ENCODE measurements around the gene EEF2K.
"Not testable (repeated sequence)": the region's sequence is repeated elsewhere in the genome, so short reads cannot be mapped to it uniquely, and the experiment has no call there.

Gene EEF2K

DNA sequence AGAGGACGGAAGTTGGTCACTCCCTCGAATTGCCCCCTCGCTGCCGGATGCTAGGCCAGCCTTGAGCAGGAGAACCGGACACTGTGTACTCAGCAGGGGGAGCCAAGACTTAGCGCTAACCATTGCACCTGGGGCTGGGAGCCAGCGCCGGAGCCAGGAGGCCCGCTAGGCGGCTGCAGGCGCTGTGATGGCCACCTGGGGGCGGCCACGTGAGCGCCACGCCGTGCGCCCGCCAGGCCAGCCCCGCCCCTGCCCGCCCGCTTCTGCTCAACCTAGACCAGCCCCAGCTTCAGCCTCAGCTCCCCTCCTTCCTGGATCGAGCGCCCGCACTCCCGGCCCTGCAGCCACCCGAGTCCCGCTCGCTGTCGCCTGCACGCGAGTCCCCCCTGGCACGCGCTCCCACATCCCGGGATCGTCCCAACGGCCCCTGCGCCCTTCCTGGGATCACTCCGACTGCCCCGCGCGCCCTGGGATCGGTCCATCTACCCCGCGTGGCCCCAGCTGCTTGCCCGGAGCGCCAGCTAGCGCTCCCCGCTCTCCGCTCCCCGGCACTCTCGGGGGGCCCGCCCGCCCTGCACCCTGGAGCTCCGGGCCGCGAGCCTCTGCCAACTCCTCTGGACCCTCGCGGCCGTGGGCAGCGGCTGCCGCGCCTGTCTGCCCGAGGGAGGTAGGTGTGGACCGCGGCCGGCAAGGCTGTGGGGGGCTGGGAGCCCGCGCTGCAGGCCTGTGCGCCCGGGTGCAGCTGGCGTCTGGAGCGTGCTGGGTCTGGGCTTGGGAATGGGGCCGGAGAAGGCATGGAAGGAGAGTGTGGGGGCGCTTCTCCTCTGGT is at the start of gene EEF2K:
EEF2K (plus strand) TSS at position 266 of the 829 bp plus-strand sequence. CDS start 19,452 bp downstream, outside the sequence.
- peak; percentile 82 for DNase-seq

DNA sequence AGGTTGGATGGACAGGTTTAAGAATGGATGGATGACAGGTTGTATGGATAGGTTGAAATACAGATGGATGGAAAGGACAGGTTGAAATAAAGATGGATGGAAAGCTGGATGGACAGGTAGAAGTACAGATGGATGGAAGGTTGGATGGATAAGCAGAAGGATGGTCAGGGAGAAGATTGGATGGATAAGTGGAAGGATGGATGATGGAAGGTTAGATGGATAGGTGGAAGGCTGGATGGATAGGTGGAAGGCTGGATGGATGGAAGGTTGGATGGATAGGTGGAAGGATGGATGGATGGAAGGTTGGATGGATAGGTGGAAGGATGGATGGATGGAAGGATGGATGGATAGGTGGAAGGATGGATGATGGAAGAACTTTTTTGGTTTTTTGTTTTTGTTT is 44.7 kb upstream of the EEF2K start:
- no peak for DNase-seq

DNA sequence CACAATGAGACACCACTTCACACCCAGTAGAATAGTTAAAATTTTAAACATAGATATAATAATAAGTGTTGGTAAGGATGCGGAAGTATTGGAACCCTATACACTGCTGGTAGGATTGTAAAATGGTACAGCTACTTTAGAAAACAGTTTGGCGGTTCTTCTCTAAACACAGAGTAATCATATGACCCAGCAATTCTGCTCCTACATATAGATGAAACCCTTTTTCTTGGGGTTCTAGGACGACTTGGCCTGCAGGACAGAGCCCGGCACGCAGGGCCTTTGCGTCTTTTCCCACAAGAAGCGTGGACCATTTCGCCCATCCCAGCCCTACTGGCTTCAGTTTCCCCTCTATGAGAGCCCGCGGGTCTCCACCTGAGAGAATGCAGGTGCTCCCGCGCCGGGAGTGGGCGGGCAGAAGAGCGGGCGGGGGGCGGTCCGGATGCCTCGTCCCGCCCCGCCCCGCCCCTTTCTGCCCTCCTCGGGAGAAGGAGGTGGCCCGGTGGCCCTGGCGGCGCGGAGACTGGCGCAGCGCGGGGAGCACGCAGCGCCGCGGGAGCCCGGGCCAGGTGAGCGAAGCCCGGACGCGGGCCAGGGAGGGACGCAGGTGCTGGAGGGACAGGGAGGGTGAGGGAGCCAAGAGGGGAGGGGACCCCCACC is 44.0 kb upstream of the EEF2K start, which contains the start of gene SDR42E2:
SDR42E2 (plus strand) TSS at position 508 of the 657 bp plus-strand sequence. CDS start 3,077 bp downstream, outside the sequence.
- DNase-seq = peak; percentile 28

DNA sequence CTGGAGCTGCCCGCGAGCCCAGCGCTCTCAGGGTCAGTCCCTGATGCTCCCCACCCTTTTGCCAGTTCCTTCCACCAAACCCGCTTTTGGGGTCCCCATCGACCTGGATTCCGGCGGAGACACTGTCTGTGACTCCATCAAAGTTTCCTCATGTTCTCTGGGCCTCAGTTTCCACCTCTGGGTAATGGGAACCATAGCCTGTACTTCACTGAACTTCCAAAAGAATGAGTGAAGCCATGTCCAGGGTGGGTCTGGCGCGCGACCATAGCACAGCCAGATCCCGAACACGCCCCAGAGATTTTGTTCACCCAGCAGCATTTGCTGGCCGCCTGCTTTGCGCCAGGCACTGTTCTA is 43.4 kb upstream of the EEF2K start:
- DNase-seq = no peak

DNA sequence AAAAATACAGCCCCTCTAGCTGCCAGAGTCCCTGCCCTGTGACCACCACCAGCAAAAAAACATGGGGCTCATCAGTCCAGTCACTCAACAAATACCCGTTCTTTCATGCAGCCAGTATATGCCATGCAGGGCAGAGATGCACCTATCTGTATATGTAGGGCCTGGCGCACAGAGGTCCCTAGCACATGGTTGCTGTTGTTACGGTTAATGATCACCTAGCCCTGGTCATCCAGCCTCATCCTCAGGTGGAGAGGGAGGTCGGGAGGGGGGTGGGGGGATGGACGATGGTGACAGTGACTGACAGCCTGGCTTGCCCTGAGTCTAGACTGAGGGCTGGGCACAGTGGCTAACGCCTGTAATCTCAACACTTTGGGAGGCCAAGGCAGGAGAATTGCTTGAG is 42.3 kb upstream of the EEF2K start:
- no peak for DNase-seq

DNA sequence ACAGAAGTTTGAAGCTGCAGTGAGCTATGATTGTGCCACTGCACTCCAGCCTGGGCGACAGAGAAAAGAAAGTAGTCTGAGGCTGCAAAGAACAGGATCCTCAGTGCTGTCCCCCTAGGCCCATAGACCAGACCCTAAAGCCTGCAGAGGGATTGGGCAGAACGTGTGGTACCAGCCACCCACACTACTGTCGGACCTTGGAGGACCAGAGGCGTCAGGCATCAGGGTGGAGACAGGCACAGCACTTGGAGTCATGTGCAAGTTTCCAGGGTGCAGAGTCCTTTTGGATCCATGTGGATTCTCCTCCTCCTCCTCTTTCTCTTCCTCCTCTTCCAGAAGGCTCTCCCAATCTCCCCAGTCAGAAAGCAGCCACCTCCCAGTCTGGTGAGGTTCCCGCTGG is 41.6 kb upstream of the EEF2K start:
- DNase-seq = no peak

DNA sequence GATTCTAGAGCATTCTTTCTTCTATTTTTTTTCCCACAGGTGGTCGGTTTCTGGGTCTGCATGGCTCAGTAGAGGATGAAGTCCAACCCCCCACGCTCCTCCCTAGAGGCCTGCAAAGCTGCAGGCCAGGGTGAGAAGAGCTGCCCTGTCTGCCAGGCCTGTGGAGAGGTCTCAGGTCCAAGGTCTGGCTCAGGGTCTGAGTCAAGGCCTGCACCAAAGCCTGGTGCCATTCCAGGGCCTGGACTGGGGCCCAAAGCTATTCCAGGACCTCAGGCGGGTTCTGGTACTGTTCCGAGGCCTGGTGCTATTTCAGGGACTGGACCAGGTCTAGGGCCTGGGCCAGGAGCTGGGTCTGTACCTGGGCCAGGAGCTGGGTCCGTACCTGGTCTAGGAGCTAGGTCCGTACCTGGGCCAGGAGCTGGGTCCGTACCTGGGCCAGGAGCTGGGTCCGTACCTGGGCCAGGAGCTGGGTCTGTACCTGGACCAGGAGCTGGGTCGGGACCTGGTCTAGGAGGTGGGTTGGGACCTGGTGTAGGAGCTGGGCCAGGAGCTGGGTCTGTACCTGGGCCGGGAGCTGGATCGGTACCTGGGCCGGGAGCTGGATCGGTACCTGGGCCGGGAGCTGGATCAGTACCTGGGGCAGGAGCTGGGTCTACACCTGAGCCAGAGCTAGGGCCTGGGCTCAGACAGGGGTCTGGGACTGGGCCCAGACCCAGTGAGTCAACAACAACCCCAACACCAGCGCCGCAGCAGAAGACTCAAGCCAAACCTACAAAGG is 40.4 kb upstream of the EEF2K start:
- no peak for DNase-seq

DNA sequence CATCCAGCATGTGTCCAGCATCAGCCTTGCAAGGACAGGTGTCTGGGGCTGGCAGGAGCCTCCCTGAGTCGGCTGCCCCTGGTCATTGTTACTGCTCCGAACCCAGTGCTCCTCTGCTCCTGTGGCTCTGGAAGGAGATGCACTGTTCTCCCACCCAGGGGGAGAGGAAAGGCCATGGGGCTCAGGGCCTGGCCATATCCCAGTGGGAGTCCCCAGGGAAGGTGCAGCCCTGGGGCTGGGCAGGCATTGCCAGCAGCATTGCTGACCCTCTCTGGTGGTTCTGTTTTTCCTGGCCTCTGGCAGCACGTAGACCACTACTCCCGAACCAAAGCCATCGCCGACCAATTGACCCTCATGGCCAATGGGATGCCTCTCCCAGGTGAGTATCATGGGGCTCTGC is 34.1 kb upstream of the EEF2K start:
- DNase-seq = no peak

DNA sequence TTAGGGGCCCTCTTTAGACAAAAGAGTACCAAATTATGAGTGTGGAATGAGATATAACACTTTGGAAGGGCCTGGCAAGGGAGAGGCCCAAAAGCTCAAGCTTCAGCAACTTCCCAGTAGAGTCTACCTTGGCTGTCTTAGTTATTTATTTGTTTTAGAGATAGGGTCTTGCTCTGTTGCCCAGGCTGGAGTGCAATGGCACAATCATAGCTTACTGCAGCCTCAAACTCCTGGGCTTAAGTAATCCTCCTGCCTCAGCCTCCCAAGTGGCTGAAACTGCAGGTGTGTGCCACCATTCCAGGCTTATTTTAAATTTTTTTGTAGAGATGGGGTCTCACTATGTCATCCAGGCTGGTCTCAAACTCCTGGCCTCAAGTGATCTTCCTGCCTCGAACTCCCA is 33.4 kb upstream of the EEF2K start:
- DNase-seq = not testable (repeated sequence)

DNA sequence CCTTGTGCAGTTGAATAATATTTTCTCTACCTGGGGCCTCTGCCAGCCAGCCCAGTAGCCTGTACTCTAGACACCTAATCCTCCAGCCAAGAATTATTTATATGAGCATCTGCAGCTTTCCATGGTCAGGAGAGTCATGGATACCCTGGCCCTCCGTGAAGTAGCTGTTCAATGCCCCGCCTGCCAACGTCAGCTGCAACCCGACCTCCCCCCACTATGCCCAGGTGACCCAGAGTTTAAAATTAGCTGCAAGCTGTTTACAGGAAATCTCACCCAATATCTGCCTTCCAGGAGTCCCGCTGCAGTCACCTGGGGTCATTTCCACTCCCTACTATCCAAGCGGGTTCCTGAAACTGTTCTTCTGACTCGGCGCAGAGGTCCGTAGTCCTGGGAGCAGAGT is 31.4 kb upstream of the EEF2K start:
- no peak for DNase-seq

DNA sequence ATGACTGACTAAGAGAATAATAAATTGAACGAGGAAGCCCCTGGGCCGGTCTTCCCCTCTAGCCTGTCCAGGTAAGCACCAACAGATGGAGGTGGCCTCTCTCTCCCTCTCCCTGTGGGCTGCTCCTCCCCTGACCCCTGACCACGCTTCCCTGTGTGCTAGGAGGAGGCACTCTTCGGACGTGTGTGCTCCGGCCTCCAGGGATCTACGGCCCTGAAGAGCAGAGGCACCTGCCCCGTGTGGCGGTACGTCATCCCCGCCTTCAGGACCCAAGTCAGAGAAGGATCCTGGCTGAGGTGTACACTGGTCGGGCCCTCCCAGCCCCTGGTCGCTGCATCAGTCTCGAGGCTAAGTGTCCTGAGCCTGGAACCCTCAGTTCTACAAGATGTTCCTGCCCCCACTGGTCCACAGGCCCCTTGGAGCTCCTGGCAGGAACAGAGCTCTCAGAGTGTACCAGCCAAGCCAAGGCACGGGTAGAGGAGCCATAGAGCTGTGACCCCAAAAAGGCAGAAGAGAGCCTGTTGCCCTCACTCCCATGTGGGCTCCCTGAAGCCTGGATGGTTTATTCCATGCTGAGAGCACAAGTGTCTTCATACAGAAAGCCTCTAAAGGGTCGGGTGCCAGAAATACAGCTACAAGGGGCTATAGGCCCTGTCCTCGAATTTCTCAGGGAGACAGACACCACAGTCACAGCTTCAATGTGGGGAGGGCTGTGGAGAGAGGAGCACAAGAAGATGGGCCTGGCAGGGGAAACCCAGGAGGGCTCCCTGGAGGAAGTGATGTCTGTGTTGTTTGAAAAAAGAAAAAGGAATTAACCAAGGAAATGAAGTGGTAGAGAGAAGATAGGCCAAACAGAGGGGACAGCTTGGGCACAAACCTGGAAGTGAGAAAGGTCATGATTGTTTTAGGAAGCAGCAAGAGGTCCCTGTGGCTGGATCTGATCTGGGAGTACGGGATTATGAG is 27.8 kb upstream of the EEF2K start:
- DNase-seq = no peak

DNA sequence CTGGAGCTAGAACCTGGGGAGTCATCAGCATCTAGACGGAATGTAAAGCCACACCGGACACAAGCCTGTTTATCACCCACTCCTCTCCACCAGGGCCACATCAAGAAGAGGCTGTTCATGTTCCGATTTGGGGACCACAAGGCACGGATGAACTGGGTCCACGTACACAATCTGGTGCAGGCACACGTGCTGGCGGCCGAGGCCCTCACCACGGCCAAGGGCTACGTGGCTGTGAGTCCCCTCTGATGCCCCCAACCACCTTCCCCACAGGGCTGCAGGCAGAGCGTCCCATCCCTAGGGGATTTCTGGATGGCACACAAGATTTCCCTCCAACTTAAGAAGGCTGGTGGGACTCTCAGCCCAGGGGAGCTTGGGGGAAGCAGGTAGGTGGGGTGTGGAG is 24.7 kb upstream of the EEF2K start:
- DNase-seq = no peak

DNA sequence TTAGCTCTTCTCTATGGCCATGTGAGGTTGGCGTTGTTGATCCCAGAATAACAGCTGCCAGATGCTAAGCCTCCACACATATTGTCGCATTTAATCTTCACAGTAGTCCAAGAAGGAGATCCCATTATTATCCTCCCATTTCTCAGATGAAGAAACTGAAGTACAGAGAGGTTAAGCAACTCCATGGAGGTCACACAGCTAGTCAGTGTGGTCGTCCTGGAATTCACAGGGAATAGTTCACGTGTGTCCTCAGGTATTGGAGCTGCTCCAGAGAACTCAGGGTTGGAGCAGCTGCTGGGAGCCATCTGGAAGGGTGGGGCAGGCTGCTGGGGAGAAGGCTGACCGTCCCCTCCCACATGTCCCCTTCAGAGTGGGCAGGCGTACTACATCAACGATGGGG is 24.2 kb upstream of the EEF2K start:
- DNase-seq = no peak

DNA sequence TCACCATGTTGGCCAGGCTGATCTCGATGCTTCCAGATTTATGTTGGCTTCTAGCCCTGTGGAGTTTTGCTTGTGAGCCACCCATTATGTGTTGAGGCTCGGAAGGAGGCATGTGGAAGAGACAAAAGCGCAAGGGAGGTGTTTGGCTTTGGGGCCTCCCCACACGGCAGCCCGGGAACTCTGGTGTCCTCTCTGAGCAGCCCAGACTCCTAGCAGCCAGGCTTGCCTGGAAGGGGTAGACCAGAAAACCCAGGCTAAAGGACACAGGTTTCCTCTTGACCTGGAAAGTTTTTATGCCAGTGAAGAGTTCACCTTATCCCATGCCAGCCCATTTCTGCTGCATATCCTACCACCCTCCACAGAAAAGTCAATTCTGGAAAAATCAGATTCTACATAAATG is 22.7 kb upstream of the EEF2K start:
- DNase-seq = no peak

DNA sequence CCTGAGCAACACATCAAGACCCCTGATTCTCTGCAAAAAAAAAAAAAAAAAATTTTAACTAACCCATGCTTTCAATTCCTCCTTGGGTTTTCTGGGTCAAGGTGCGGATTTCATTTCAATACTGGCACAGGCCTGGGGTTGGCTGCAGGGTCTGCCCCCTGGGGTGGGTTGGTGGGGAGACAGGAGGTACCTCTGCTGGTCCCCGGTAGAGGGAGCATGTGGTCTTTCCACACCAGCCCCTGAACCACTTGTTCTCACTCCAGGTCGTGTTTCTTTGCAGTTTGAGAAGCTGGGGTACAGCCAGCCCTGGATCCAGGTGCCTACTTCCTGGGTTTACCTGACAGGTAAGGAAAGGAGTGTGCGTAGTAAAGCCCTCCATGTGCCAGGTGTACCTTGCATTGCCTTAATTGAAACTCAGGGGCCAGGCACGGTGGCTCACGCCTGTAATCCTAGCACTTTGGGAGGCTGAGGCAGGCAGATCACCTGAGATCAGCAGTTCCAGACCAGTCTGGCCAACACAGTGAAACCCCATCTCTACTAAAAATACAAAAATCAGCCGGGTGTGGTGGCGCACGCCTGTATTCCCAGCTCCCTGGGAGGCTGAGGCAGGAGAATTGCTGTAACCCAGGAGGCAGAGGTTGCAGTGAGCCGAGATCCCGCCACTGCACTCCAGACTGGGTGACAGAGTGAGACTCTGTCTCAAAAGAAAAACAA is 22.0 kb upstream of the EEF2K start:
- peak; percentile 30 for DNase-seq

DNA sequence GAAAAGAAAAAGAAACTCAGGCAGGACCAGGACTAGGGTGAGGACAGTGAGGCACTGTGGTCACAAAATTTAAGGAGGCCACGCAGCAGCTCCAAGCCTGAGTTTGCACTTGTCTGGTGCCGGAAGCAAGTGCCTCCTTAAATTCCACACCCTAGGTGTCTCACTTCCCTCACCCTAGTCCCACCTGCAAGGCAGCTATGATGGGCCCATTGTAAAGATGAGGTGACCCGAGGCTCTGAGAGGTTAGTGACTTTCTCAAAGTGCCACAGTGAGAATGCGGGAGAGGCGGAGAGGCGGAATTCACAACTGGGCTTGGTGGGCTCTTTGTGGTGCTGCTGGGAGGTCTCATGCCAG is 21.5 kb upstream of the EEF2K start:
- DNase-seq = no peak

DNA sequence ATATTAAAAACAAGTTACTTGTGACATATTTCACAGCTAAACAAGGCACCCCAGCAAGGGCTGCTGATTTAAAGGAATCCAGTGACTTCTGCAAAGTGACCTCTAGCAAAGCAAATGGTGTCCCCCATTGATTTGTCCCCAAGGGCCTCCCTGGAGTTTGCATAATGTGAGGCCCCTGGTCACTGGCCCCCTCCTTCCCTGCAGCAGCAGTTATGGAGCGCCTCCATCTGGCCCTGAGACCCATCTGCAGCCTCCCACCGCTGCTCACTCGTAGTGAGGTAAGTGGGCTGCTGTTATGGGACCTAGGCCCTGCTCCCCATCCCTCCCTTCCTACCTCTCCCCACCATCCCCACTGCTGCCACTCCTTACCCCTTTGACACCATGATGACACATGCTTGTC is 19.6 kb upstream of the EEF2K start:
- DNase-seq = no peak

DNA sequence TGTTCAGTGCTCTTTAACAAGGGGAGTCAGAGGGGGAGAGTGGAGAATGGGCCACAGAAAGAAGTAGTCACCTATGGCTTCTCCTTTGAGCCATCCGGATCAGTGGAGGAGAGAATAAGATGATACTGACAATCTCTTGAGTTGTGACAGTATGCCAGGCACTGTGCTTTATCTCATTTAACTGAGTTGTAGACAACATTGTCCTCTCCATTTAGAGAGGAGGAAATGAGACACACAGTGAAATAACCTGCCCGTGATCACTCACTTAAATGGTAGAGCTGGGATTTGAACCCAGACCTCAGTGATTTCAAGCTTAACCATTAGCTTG is 17.8 kb upstream of the EEF2K start:
- no peak for DNase-seq

DNA sequence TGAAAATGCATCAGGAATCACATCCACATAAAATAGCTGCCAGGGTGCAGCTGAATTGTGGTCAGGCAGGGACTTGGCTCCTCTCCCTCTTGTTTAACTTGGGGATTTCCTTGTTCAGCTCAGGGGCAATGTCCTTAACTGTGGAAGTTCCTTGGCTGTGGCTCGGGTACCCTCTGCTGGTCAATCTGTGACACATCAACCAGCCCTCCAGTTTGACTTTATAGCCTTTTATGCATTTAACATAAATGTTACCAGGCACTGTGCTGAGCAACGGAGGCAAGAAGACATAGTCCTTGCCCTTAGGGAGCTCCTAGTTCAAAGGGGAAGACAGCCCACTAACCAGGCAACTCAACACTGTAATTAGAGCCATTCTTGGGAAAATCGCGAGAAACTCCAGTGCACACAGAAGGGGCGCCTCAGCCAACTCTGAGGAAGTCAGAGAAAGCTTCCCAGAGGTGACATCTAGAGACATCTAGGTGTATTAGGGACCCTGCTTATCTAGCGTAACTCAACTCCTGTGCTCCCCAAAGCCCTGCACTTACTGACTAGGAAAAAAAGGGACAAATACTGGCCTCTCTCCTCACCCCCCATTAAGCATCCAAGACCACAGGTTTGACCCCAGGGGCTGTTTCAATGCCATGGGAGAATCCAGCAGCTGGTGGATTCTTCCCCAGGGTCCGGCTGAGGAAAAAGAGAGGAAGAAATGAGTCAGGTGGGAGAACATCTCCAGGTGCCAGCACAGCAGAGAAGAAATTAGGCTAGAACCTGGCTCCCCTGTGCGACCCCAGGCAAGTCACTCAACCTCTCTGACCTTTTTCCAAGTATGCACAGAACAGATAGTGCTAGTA is 17.3 kb upstream of the EEF2K start:
- DNase-seq = peak; percentile 76

DNA sequence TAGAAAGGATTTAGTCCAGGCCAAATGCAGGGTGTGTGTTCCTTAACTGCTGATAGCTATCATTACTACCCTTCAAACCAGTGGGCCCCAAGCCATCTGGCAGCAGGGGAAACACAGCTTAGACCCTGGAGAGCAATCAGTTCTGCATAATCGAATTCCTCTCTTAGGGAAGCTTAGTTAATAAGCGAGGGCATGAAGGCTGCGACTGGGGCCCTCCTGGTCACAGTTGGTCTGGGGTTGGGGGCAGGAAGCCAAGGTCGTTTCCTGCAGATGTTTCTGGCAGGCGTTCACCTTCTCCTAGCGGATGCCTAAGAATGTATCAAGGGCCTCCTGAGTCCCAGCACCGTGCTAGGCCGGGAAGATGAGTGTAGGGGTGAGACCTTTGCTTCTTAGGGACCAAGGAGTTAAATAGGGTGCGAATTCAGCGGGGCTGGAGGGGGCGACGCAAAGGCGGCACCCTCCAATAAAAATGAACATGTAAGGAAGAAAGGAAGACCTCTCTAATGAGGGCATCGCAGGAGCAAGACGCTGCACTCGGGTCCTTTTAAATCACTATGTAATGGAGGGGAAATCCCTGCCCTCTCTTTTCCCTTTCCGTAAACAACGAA is 16.5 kb upstream of the EEF2K start:
- DNase-seq = no peak

Data from CD4-positive, alpha-beta T cell treated with Interferon gamma for 1 hour (primary cell).